AG09309 (cell line): ENCODE measurements around the gene KRT4.

Experiments used
- DNase-seq: peaks from one replicate; pipeline ENCODE4 v3.0.0-alpha.2; 2010; ENCODE audit warnings: low read depth
- H3K4me3 ChIP-seq: 2 replicates; pipeline ENCODE4 v1.5.1; 2011; ENCODE audit warnings: mild to moderate bottlenecking, low read depth, low read length, moderate library complexity; ENCODE audit not compliant: control insufficient read depth
- TF ChIP-seq, protein P1 (sequence below): IDR thresholded peaks from 2 replicates; pipeline ENCODE4 v1.5.1; 2011; ENCODE audit warnings: mild to moderate bottlenecking, low read depth, low read length, inconsistent platforms; ENCODE audit not compliant: insufficient read depth, control insufficient read depth; ENCODE audit errors: missing control alignments

Gene KRT4

GRCh38 chr12:52791271-52792184 lies 22.4 kb downstream of the KRT4 start:
- no peak overlapping the region for H3K4me3 ChIP-seq
- no peak for DNase-seq
- TF ChIP-seq, protein P1, sequence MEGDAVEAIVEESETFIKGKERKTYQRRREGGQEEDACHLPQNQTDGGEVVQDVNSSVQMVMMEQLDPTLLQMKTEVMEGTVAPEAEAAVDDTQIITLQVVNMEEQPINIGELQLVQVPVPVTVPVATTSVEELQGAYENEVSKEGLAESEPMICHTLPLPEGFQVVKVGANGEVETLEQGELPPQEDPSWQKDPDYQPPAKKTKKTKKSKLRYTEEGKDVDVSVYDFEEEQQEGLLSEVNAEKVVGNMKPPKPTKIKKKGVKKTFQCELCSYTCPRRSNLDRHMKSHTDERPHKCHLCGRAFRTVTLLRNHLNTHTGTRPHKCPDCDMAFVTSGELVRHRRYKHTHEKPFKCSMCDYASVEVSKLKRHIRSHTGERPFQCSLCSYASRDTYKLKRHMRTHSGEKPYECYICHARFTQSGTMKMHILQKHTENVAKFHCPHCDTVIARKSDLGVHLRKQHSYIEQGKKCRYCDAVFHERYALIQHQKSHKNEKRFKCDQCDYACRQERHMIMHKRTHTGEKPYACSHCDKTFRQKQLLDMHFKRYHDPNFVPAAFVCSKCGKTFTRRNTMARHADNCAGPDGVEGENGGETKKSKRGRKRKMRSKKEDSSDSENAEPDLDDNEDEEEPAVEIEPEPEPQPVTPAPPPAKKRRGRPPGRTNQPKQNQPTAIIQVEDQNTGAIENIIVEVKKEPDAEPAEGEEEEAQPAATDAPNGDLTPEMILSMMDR, result no peak

DNA sequence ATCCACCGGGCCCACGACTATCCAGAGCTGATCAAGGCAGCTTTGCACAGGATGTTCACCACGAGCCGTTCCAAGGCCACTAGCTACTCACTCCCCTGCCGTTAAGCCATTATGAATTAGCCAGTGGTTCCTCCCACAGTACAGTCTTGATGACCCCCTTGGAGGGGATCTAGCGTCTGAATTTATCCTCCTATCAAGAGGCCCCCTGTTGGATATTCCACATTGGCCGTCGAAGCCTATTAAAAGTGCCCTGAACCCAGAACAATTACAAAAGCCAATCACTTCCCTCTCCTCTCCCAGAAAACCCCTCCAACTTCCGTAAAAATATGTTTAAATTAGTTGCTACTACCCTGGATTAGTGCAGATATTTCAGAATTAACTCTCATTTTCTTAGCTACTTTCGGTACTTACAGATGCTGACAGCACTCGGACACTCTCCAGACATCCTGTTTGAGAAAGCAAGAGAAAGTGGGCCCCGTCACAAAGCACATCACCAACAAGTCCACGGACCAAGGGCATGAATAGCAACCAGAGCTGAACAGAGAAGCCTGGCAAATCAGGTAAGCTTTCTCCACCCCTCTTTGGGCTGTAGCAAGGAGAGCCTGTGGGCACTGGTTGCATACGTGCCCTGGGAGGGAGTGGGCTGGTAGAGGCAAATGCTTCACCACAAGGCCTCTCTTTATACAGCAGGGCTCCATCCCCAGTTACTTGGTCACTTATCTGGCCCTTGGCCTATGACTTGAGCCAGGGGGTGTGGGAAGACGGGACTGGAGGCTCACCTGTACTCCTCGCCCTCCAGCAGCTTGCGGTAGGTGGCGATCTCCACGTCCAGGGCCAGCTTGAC lies 23.3 kb downstream of the KRT4 start:
- TF ChIP-seq, protein P1, result no peak
- no peak for DNase-seq
- no peak overlapping the region for H3K4me3 ChIP-seq

- DNase-seq, result no peak
- TF ChIP-seq, protein P1, result no peak
- no peak overlapping the region for H3K4me3 ChIP-seq
Measured at GRCh38 chr12:52789637-52790426, 24.1 kb downstream of the KRT4 start.

- TF ChIP-seq, protein P1, result no peak
- no peak for DNase-seq
- H3K4me3 ChIP-seq, result no peak overlapping the region
Measured at GRCh38 chr12:52788876-52789636, 24.9 kb downstream of the KRT4 start.

DNA sequence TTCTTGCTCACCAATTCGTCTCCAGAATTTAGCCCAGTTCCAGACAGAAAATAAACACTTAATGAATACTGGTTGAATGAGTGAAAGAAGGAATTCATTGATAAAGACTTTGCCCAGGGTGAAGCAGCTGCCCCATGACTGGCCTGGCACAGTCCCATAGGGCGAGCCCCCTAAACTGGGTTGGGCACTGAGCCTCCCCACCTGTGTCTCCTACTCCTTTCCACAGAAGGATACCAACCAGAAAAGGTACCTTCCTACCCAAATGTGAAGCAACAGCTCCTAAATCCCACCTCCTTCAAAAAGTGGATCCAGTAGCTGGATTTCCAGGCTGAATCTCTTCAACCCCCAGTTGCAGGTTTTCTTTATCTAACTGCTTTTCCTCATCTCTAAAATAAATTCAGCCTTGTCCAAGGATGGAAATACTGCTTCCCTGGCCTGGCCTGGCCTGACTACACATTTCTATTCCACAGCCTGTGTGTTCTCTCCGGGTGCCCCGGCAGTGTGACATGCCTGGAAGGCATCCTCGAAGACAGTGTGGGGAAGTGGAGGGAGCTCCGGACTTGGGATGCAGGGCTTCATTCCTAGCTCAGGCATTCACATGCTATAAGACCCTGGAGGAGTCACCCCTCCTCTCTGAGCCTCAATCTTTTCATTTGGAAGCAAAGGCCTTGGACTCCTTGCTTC lies 25.6 kb downstream of the KRT4 start:
- no peak overlapping the region for H3K4me3 ChIP-seq
- no peak for DNase-seq
- TF ChIP-seq, protein P1, result no peak
